ENCODE data around the gene NCKAP5.

DNA sequence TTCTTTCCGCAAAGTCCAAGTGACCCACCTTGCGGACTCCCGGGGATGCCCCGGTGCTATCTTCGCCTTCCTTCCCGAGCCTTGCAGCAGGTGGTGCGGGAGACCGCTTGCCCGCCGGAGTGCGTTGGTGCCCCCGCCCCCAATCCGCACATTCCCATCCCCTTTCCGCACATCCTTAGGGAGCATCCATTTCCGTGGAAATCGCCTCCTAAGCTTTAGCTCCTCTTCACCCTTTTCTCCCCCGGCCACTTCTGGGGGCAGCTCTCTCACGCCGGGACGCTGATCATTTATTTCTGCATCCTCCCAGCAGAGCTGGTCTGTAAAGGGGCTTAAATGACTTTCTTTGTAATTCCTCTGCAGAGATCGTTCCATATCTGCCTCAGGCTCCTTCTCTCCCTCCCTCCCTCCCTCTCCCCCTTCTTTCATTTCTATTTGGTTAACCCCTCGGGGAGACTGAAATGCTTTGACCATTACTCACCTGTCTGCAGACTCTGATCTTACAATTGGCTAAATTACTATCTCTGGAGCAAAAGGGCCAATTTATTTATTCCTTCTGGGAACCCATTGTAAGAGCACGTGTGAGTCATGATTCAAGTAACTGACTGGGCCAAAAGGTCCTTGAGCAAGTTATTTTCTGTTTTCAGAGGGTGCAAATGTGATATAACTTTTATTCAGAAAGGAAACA is 897.0 kb downstream of the NCKAP5 start:
- TF ChIP-seq HIVEP1 (CRISPR knock-in tag; IDR thresholded peaks at IDR 0.05) (no peak), PBX3 (CRISPR knock-in tag; IDR thresholded peaks at IDR 0.05; ENCODE audit: borderline replicate concordance) (no peak), DMTF1 (CRISPR knock-in tag; IDR thresholded peaks at IDR 0.05) (no peak), SMC3 (IDR thresholded peaks at IDR 0.05; ENCODE audit: low read length) (no peak), NR2F2 (IDR thresholded peaks at IDR 0.05; ENCODE audit: borderline replicate concordance, low read depth) (no peak), CTCF (CRISPR knock-in tag; IDR thresholded peaks at IDR 0.05) (no peak), ZNF614 (CRISPR knock-in tag; IDR thresholded peaks at IDR 0.05; ENCODE audit: borderline replicate concordance) (no peak)

Measured in HepG2 (cell line).